Prostate gland (tissue), 2 donors: Measurements from ENCODE around the gene GABRD.

Experiments used
- CTCF ChIP-seq, 4 experiments: fragments of 200-600 bp in 2 of 4; fragments of 450-650 bp in 2 of 4; sonication (generic) in 2 of 4; IDR thresholded peaks; 1 replicate in 3 of 4; 2 replicates in 1 of 4; pipeline ENCODE4 v1.5.1; 2016 to 2019; ENCODE audit warnings: antibody characterized with exemption in 4 of 4, mild to moderate bottlenecking in 2 of 4, moderate library complexity in 2 of 4
- POLR2A ChIP-seq: fragments of 450-650 bp; IDR thresholded peaks from one replicate; pipeline ENCODE4 v1.6.1; 2016; ENCODE audit warnings: antibody characterized with exemption, mild to moderate bottlenecking
- POLR2AphosphoS5 ChIP-seq: sonication (generic); formaldehyde crosslinking; IDR thresholded peaks from one replicate; pipeline ENCODE4 v1.6.1; 2017; ENCODE audit warnings: antibody characterized with exemption

- TF ChIP-seq CTCF (IDR thresholded peaks at IDR 0.05) (no peak), POLR2A (no peak), POLR2AphosphoS5 (no peak)
Measured at GRCh38 chr1:1989102-1989542, 30.0 kb upstream of the GABRD start.
